HEK293 (cell line): ENCODE data around the gene SLC20A1.

ENCODE experiments used
- HOXA7 ChIP-seq: sonication (generic); formaldehyde crosslinking; IDR thresholded peaks from 2 replicates; pipeline ENCODE4 v1.8.1; 2022; ENCODE audit warnings: missing genetic modification reagents, borderline replicate concordance
- IKZF3 ChIP-seq: fragments of 450-650 bp; IDR thresholded peaks from 2 replicates; pipeline ENCODE4 v1.5.0; 2018; ENCODE audit warnings: missing biosample characterization, mild to moderate bottlenecking, missing genetic modification characterization, moderate library complexity
- KLF1 ChIP-seq: fragments of 450-650 bp; formaldehyde crosslinking; IDR thresholded peaks from 2 replicates; pipeline ENCODE4 v1.5.1; 2016; ENCODE audit warnings: missing biosample characterization, missing genetic modification characterization
- SP2 ChIP-seq: fragments of 450-650 bp; formaldehyde crosslinking; IDR thresholded peaks from 2 replicates; pipeline ENCODE4 v1.5.1; 2016; ENCODE audit warnings: missing biosample characterization, missing genetic modification characterization
- ZBTB7A ChIP-seq: fragments of 450-650 bp; formaldehyde crosslinking; IDR thresholded peaks from 2 replicates; pipeline ENCODE4 v1.5.1; 2016; ENCODE audit warnings: low read depth, missing biosample characterization, missing genetic modification characterization
- ZNF76 ChIP-seq: fragments of 450-650 bp; formaldehyde crosslinking; IDR thresholded peaks from 2 replicates; pipeline ENCODE4; 2016; ENCODE audit warnings: low read depth, missing biosample characterization, missing genetic modification characterization, borderline replicate concordance
- TF ChIP-seq, protein P1 (sequence below): fragments of 450-650 bp; formaldehyde crosslinking; IDR thresholded peaks from 2 replicates; pipeline ENCODE4 v1.5.1; 2017; ENCODE audit warnings: missing biosample characterization, missing genetic modification characterization
- TF ChIP-seq, protein P2 (sequence below): fragments of 450-650 bp; formaldehyde crosslinking; IDR thresholded peaks from 2 replicates; pipeline ENCODE4 v1.5.1; 2016; ENCODE audit warnings: missing biosample characterization, missing genetic modification characterization
- TF ChIP-seq, protein P3 (sequence below): sonication (generic); formaldehyde crosslinking; IDR thresholded peaks from 2 replicates; pipeline ENCODE4 v1.8.1; 2022; ENCODE audit warnings: mild to moderate bottlenecking, moderate library complexity, missing genetic modification reagents

DNA sequence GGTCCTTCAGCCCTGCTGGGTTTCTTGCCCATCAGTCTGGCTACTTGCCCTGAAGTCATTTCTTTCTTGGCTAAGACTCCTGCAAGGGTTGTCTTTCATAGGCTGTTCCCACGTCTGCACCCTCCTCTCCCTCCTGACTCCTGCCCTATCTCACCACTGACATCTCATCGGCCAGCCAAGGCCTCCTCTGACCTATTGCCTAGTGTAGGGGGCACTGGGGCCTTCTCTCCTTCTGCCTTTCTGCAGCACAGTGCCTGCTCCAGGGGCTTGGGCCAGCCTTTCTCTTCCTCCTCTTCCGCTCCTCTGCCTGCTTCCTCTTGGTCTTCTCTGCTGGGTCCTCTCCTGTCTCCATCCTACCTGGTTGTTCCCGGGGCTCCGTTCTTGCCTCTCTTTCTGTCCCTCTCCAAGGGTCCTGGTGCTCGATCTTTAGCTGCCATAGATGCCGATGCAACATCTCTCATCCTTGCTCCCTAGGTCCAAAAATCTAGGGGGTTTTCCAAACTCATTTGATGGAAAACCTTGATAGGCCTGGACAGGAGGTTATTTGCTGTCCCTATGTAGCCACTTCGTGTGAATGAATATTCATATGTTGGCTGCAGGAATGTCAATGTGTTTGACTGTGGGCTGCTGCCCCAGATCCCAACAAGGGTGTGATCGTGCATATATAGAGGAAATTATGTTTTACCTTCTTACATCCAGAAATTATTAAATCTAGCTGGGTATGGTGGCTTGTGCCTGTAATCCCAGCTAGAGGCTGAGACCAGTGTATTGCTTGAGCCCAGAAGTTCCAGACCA lies 65.4 kb downstream of the SLC20A1 start:
- TF ChIP-seq IKZF3 (no peak), HOXA7 (no peak), ZBTB7A (tag by site-specific recombination) (no peak), KLF1 (tag by site-specific recombination) (no peak), SP2 (tag by site-specific recombination) (no peak), ZNF76 (tag by site-specific recombination) (no peak)
- TF ChIP-seq, protein P1, sequence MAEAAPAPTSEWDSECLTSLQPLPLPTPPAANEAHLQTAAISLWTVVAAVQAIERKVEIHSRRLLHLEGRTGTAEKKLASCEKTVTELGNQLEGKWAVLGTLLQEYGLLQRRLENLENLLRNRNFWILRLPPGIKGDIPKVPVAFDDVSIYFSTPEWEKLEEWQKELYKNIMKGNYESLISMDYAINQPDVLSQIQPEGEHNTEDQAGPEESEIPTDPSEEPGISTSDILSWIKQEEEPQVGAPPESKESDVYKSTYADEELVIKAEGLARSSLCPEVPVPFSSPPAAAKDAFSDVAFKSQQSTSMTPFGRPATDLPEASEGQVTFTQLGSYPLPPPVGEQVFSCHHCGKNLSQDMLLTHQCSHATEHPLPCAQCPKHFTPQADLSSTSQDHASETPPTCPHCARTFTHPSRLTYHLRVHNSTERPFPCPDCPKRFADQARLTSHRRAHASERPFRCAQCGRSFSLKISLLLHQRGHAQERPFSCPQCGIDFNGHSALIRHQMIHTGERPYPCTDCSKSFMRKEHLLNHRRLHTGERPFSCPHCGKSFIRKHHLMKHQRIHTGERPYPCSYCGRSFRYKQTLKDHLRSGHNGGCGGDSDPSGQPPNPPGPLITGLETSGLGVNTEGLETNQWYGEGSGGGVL (tag by site-specific recombination), result no peak
- TF ChIP-seq, protein P2, sequence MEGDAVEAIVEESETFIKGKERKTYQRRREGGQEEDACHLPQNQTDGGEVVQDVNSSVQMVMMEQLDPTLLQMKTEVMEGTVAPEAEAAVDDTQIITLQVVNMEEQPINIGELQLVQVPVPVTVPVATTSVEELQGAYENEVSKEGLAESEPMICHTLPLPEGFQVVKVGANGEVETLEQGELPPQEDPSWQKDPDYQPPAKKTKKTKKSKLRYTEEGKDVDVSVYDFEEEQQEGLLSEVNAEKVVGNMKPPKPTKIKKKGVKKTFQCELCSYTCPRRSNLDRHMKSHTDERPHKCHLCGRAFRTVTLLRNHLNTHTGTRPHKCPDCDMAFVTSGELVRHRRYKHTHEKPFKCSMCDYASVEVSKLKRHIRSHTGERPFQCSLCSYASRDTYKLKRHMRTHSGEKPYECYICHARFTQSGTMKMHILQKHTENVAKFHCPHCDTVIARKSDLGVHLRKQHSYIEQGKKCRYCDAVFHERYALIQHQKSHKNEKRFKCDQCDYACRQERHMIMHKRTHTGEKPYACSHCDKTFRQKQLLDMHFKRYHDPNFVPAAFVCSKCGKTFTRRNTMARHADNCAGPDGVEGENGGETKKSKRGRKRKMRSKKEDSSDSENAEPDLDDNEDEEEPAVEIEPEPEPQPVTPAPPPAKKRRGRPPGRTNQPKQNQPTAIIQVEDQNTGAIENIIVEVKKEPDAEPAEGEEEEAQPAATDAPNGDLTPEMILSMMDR, result no peak
- TF ChIP-seq, protein P3, sequence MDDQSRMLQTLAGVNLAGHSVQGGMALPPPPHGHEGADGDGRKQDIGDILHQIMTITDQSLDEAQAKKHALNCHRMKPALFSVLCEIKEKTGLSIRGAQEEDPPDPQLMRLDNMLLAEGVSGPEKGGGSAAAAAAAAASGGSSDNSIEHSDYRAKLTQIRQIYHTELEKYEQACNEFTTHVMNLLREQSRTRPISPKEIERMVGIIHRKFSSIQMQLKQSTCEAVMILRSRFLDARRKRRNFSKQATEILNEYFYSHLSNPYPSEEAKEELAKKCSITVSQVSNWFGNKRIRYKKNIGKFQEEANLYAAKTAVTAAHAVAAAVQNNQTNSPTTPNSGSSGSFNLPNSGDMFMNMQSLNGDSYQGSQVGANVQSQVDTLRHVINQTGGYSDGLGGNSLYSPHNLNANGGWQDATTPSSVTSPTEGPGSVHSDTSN (CRISPR knock-in tag), result no peak
